Measurements from ENCODE around the gene TRAPPC8. TPM values are rescaled to one million over a fixed set of nuclear protein-coding genes. Genes with fewer than 3 reads are reported as not detected.
"Not testable (repeated sequence)": the region's sequence is repeated elsewhere in the genome, so short reads cannot be mapped to it uniquely, and the experiment has no call there.

TRAPPC8 gene, protein sequence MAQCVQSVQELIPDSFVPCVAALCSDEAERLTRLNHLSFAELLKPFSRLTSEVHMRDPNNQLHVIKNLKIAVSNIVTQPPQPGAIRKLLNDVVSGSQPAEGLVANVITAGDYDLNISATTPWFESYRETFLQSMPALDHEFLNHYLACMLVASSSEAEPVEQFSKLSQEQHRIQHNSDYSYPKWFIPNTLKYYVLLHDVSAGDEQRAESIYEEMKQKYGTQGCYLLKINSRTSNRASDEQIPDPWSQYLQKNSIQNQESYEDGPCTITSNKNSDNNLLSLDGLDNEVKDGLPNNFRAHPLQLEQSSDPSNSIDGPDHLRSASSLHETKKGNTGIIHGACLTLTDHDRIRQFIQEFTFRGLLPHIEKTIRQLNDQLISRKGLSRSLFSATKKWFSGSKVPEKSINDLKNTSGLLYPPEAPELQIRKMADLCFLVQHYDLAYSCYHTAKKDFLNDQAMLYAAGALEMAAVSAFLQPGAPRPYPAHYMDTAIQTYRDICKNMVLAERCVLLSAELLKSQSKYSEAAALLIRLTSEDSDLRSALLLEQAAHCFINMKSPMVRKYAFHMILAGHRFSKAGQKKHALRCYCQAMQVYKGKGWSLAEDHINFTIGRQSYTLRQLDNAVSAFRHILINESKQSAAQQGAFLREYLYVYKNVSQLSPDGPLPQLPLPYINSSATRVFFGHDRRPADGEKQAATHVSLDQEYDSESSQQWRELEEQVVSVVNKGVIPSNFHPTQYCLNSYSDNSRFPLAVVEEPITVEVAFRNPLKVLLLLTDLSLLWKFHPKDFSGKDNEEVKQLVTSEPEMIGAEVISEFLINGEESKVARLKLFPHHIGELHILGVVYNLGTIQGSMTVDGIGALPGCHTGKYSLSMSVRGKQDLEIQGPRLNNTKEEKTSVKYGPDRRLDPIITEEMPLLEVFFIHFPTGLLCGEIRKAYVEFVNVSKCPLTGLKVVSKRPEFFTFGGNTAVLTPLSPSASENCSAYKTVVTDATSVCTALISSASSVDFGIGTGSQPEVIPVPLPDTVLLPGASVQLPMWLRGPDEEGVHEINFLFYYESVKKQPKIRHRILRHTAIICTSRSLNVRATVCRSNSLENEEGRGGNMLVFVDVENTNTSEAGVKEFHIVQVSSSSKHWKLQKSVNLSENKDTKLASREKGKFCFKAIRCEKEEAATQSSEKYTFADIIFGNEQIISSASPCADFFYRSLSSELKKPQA (N-terminal part only)
- total RNA-seq: 10 to 100 TPM; 34.1 to 46.3 TPM
- long read RNA-seq, donor 1, full-length matches to known transcripts: 3 of 7 reads
- long read RNA-seq, donor 1, partial matches to known transcripts: 3 of 7 reads
- long read RNA-seq, donor 1, other reads (novel, unspliced or antisense): 1 of 7 reads
- long read RNA-seq, donor 2: 0 reads

DNA sequence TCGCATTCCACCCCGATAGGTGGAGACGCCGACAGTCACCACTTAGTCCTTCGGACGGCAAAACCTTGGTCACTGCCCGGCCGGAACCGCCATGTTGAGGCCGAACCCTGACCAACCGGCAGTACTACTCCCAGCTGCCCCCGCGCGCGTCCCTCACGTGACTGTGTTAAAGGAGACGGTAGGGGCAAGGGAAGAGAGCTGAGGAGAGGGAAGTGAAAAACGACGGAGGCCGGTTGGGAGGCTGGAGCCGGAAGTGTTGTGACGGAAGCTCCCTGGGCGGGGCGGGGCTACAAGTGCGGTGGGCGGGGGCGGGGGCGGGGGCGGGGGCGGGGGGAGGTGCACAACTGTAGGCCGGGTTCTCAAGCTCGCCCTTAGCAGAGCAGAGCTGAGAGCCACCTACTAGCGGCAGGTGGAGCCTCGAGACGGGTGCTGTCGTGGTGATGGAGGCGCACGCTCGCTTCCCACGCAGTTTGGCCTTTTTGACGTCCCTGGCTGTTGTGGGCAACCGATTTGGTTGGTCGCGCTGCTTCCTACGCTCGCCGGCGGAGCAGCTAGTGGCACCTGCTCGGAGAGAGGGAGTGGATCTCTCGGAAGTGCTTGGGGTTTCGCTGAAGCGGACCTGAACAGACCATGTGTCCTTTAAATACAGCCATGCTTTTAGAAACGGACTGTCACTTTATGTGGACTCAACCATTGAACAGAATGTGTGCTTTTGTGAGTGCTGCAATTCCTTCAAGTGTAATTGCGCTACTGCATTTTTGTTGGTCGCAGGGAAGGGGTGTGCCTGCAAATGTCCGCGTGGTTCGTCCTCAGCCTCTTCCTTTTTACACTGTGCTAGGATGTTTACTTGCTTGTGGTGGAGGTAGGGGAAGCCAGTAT is at the start of gene TRAPPC8:
TSS of gene TRAPPC8 (minus strand) at position 130 of the 879 bp plus-strand sequence. CDS start 364 bp downstream, outside the sequence.
- intact Hi-C loops (cut with DNase I): loop anchor here in 1 of 2 donors (10.0 kb wide), 1 partner anchor 142 kb away; no protein-coding TSS in a partner anchor
- peak; percentile 99 for DNase-seq (ENCODE audit: low spot score)

DNA sequence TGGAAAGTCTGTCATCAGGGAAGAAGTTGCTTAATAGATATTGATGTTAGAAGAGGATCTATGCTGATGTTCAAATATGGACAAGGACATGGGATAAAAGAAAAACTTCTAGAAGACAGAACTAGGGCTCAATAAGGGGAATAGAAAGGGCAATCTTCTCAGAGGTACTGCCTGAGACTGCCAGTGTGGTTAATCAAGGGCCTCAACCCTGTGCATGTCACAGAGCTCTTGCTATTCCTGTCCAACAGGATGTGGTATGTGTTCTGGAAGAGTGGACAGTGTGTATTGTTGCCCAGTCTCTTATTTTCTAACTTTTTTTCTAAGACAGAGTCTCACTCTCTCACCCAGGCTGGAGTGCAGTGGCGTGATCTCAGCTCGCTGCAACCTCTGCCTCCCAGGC is 47.9 kb upstream of the TRAPPC8 start:
- intact Hi-C loops (cut with DNase I): no loop called here
- DNase-seq (ENCODE audit: low spot score): no peak

DNA sequence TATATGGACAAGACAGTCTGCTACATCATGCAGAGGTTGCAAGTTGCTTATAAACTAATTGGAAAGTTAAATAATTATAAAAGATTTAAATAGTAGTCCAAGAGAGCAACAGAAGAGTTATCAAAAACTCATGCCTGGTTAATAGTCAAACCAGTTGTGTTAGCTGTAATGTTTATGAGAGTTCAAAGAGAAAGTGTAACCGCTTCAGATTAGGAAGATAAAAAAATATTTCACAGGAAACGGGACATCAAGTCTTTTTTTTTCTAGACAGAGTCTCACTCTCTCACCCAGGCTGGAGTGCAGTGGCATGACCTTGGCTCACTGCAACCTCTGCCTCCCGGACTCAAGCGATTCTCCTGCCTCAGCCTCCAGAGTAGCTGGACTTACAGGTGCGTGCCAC is 41.0 kb upstream of the TRAPPC8 start:
- intact Hi-C loops (cut with DNase I): no loop called here
- DNase-seq (ENCODE audit: low spot score): no peak

DNA sequence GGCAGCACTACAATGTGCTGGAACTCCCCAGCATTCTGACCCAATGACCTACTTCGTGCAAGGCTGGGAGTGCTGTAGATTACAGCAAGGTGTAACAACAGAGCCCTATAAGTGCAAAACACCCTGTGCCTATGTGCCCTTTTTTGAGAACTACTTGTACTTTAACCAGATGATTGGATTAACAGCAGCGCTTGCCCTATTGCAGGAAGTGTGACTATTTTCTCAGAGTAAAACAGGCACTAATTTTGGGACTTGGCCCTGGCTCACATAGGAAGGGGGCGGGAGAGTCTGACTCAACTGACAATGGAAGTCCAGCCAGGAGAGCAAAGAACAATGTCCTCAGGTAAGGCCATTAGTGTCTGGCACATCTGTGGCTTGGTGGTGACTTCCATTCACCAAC is 40.1 kb upstream of the TRAPPC8 start:
- DNase-seq (ENCODE audit: low spot score): no peak
- intact Hi-C loops (cut with DNase I): no loop called here

DNA sequence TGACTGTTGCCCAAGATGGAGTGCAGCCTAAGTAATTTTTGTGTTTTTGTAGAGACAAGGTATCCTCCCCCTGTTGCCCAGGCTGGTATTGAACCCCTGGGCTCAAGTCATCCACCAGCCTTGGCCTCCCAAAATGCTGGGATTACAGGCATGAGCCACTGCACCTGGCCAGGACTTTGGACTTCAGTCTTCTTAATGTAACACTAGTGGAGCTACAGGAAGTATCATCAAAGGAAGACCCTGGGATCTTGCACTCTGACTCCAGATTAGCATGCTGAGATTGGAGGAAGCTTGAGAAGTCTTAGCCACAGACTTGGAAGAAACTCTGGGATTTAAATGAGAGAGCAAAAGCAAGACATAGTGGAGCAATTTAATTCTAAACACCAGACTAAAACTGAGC is 37.9 kb upstream of the TRAPPC8 start:
- intact Hi-C loops (cut with DNase I): no loop called here
- no peak for DNase-seq (ENCODE audit: low spot score)

DNA sequence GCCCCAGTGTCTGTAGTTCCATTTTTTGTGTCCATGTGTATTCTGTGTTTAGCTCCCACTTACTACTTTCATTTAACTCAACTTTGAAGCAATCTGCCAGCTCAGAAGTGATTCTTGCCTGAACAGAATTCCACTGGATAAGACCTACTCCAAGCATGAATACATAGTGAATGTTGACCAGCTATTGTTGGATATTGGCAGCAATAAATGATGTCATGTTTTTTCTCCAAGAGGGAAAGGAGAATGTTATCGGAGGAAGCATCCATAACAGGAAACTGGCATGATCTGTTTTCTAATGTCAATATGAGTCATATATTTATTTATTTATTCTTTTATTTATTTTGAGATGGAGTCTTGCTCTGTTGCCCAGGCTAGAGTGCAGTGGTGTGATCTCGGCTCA is 36.8 kb upstream of the TRAPPC8 start:
- intact Hi-C loops (cut with DNase I): loop anchor here in 1 of 2 donors (10.0 kb wide), 1 partner anchor 55 kb away; no protein-coding TSS in a partner anchor
- DNase-seq (ENCODE audit: low spot score): no peak

DNA sequence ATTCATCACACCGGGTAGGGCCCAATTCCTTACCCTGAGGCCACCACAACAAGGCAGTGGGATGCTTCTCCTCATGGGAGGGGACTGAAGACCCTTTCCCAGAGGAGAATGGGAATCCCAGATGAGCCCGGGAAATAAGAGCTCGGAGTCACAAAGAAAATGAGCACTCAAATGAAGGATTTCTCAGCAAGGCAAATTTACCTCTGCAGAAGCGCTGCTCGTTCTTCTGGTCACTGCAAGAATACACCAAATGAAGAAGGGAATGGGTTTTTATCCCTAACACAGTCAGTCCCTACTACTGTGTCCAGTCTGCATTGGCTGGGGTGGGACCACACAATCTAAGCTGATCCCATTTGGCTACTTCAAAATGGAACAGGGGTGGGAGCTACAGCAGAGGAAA is 35.7 kb upstream of the TRAPPC8 start:
- no peak for DNase-seq (ENCODE audit: low spot score)
- intact Hi-C loops (cut with DNase I): loop anchor here in 1 of 2 donors (10.0 kb wide), 1 partner anchor 56 kb away; no protein-coding TSS in a partner anchor

DNA sequence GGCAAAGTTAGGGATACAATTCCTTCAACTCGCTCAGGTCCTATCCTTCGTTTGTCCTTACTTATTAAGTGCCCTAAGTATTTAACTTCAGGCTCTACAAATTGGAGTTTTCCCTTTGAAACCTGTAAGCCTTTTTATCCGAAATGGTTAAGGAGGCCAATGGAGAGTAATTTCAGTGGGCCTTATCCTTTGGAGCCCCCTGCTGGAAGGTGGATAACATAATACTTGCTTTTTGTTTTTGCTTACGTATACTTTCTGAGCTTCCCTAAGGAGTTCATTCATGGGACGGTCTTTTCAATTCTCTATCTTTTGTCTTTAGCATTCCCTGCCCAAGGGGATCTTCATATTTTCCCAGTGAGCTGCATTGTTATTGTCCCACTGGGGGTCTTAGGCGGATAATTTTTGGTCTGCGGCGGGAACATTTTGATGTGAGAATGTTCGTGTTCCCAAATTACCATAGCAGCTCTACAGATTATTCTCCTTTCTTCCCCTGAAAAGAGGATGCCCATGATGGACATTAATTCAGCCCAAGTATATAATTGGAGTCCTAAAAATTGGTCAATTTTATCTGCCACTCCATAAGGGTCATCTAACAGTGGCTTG is 34.4 kb upstream of the TRAPPC8 start:
- no peak for DNase-seq (ENCODE audit: low spot score)
- intact Hi-C loops (cut with DNase I): loop anchor here in 1 of 2 donors (10.0 kb wide), 1 partner anchor 57 kb away; no protein-coding TSS in a partner anchor

DNA sequence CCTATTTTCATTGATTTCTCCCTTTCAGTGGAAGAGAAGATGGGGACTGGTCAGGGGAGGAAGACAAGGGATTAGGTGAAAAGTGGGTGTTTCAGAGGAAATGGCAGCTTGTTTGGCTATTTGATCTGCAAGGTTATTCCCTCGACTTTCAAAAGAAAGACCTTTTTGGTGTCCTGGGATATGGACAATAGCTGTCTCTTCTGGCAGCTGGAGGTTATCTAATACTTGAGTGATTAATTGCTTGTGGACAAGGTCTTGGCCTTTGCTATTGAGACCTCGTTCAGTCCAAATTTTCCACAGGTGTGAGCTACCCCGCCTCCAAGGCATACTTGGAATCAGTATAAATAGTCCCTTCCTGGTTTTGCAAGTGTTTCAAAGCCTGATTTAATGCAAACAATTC is 33.3 kb upstream of the TRAPPC8 start:
- intact Hi-C loops (cut with DNase I): loop anchor here in 1 of 2 donors (10.0 kb wide), 1 partner anchor 59 kb away; no protein-coding TSS in a partner anchor
- DNase-seq (ENCODE audit: low spot score): no peak

DNA sequence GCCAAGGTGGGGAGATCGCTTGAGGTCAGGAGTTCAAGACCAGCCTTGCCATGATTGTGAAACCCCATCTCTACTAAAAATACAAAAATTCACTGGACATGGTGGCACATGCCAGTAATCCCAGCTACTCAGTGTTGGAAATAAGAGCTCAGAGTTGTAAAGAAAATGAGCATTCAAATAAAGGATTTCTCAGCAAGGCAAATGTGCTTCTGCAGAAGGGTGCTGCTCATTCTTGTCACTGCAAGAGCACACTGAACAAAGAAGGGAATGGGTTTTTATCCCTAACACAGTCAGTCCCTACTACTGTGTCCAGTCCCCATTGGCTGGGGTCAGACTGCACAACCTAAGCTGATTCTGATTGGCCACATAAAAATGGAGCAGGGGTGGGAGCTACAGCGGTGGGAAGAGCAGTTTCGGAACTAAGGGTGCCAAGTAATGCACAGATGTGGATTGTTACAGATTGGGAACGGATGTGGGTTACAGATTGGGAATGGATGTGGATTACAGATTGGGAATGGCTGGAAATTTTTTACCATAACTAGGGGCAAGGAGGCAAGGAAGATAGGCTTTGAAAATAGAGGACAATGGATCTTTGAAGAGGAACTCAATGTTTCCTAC is 31.1 kb upstream of the TRAPPC8 start:
- DNase-seq (ENCODE audit: low spot score): no peak
- intact Hi-C loops (cut with DNase I): loop anchor here in 1 of 2 donors (10.0 kb wide), 1 partner anchor 61 kb away; no protein-coding TSS in a partner anchor

DNA sequence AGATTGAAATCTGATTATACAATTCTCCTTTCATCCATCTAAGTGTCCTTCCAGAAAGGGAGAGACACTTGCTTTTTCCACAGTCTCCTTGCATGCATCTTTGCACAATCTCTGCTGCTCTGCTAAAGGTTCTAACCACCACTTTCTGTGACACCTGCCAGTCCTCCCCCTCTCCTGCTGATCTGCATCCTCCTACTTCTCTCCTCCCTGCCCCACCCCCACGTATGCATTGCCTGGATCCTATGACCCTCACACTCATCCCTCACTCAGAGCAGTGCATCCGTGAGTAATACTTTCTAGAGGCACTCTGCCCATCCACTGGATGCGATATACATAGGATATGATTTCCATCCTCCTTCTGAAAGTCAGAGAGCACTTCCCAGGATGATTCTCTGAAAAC is 27.7 kb upstream of the TRAPPC8 start:
- no peak for DNase-seq (ENCODE audit: low spot score)
- intact Hi-C loops (cut with DNase I): loop anchor here in 1 of 2 donors (10.0 kb wide), 1 partner anchor 64 kb away; no protein-coding TSS in a partner anchor

DNA sequence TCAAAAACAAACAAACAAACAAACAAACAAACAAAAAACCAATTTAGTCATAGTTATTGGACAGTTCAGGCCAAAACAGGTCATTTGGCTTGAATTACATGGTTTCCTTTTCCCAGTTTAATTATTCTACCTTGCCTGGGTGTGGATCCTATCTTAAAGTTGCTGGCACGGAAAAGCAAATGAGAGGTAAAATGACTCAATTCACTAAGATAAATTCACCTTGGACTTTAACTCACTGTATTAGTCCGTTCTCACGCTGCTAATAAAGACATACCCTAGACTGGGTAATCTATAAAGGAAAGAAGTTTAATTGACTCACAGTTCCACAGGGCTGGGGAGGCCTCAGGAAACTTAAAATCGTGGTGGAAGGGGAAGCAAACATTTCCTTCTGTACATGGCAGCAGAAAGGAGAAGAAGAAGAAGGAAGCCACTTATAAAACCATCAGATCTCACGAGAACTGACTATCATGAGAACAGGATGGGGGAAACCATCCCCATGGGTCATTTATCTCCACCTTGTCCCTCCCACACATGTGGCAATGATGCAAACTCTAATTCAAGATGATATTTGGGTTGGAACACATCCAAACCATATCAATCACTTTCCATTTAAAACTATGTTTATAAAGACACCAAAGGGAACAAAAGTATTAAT is 22.5 kb upstream of the TRAPPC8 start:
- no peak for DNase-seq (ENCODE audit: low spot score)
- intact Hi-C loops (cut with DNase I): no loop called here

DNA sequence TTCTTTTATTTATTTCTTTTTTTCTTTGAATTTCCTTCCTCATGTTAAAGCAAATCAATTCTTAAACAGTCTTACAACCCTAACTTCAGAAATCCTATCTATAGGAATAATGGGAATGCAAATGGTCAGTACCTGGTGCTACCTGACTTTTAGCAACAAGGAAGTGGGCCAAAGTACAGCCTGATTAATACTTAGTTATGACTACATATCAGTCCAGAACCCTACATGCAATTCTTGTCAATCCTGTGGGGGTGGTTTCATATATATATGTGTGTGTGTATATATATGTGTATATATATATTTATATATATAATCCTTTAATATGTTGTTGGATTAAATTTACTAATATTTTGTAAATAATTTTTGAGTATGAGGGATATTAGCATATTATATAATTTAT is 14.8 kb upstream of the TRAPPC8 start:
- intact Hi-C loops (cut with DNase I): no loop called here
- DNase-seq (ENCODE audit: low spot score): no peak

DNA sequence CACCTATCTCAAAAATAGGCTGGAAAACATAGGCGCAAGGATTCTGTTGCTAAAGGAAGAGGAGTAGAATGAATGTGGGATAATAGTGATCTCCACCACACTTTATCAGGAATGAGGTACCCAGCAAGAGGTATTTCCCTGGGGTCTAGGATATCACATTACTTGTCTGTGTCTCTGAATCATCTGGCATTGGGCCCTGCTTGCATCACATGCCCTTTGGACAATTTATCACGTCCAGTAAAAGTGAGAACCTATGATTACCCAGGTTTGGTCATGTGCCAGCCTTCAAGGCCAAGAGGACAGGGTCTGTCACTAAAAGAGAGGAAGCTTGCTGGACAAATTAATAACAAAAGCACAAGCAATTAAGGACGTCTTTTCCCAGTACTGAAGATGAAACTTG is 11.4 kb upstream of the TRAPPC8 start:
- intact Hi-C loops (cut with DNase I): no loop called here
- no peak for DNase-seq (ENCODE audit: low spot score)

DNA sequence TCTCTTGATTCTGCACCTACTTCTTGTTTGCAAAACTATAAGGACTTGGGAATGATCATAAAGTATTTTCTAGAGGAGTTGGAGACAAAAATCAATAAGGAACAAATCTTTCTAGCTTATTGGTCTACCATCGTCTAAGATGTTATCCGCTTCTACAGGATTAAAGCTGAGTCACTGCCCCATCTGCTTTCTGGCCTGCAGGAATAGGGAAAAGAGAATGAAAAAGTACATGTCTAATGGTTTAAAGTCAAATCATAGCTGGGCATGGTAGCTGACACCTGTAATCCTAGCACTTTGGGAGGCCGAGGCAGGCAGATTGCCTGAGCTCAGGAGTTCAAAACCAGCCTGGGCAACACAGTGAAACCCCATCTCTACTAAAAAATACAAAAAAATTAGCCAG is 10.8 kb upstream of the TRAPPC8 start:
- intact Hi-C loops (cut with DNase I): not testable (repeated sequence)

DNA sequence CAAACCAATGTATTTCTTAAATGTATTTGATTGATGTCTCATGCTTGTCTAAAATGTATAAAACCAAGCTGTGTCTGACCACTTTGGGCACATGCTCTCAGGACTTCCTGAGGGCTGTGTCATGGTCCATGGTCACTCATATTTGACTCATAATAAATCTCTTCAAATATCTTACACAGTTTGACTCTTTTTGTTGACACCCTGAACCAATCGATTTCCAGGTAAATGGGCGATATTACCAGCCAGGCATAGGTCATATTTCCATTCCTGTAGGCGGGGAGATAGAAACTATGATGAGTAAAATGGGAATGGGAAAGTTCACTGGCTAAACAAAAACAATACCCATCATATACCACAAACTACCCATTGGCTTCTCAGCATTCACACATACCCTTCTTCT is 9.3 kb upstream of the TRAPPC8 start:
- DNase-seq (ENCODE audit: low spot score): no peak
- intact Hi-C loops (cut with DNase I): no loop called here

More for the DNA sequence above, 10.8 kb upstream of the TRAPPC8 start:
- not testable (repeated sequence) for DNase-seq (ENCODE audit: low spot score)

DNA sequence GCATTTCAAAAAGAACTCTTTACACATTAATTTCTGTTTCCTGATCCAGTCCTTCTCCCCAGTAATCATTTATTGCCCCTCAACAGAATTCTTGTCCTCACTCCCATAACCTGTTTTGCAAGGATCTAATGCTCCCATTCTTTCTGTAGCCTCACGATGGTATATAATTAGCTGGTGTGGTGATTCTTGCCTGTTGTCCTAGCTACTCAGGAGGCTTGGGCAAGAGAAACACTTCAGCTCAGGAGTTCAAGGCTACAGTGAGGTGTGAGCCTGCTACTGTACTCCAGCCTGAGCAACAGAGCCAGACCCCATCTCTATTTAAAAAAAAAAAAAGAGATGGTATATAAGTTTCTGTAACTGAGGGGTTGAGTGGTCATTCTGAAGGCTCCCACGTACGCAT is 7.7 kb upstream of the TRAPPC8 start:
- intact Hi-C loops (cut with DNase I): no loop called here
- DNase-seq (ENCODE audit: low spot score): no peak

Measured in posterior vena cava (tissue), 2 donors.